HCT116 (cell line): ENCODE measurements around the gene LONRF3. TPM values are rescaled to one million over a fixed set of nuclear protein-coding genes. Genes with fewer than 3 reads are reported as not detected.

Source experiments
- ATAC-seq: fragments of 200-7000 bp; cut with Tn5 transposase; 2 replicates; pipeline ENCODE4 v1.9.1; 2020; ENCODE audit warnings: mild to moderate bottlenecking, moderate library complexity
- BruUV-seq: library from RNA; stranded (reverse); fragments of 400-500 nt; replicated peaks from 2 replicates; lab custom pipeline; 2021; lab: Mats Ljungman, UMichigan
- CTCF ChIA-PET: fragments of 300-600 bp; sonication (Branson Sonifier 250); formaldehyde crosslinking; loops from one replicate; lab custom pipeline; 2021; ENCODE audit warnings: antibody characterized with exemption; lab: Charles Lee
- POLR2A ChIA-PET: fragments of 300-600, 350-600 bp; sonication (Branson Sonifier 250); formaldehyde crosslinking; loops from one replicate; lab custom pipeline; 2021; ENCODE audit warnings: antibody characterized with exemption; lab: Charles Lee
- RAD21 ChIA-PET, 2 experiments: fragments of 300-600 bp; sonication (Branson Sonifier 250); formaldehyde crosslinking; loops; one replicate each; lab custom pipeline; 2023; ENCODE audit warnings: low total read pairs in 2 of 2; ENCODE audit not compliant: uncharacterized antibody in 2 of 2, unreplicated experiment in 2 of 2, low non-redundant PET in 1 of 2; lab: Charles Lee
- DNase-seq: peaks from one replicate; pipeline ENCODE4 v3.0.0-alpha.2; 2010; ENCODE audit warnings: low read depth, low spot score
- H2AFZ ChIP-seq: fragments of 200-600 bp; shearing (Covaris generic), sonication (generic); 2 replicates; pipeline ENCODE4 v1.6.1; 2017; ENCODE audit warnings: low read depth, mixed run types, mixed read lengths, antibody characterized with exemption, low read length; ENCODE audit not compliant: poor library complexity, severe bottlenecking
- H3K27ac ChIP-seq: 2 replicates; pipeline ENCODE4 v1.5.1; 2012; ENCODE audit warnings: low read depth, low read length
- H3K27me3 ChIP-seq: fragments of 200-600 bp; sonication (generic); 2 replicates; pipeline ENCODE4 v1.6.1; 2016; ENCODE audit warnings: mixed run types, low read length, mixed read lengths; ENCODE audit not compliant: insufficient read depth
- H3K36me3 ChIP-seq, 2 experiments: fragments of 200-500 bp in 1 of 2; fragments of 200-600 bp in 1 of 2; sonication (Bioruptor generic) in 1 of 2; sonication (generic) in 1 of 2; 2 replicates each; pipeline versions ENCODE4 v1.5.1 to v1.6.1; 2014 to 2016; ENCODE audit warnings: low read length in 2 of 2, inconsistent platforms in 1 of 2, mixed read lengths in 1 of 2, mixed run types in 1 of 2; ENCODE audit not compliant: insufficient read depth in 2 of 2, control insufficient read depth in 1 of 2
- H3K4me1 ChIP-seq, 2 experiments: fragments of 200-600 bp in 1 of 2; sonication (generic) in 1 of 2; 2 replicates each; pipeline versions ENCODE4 v1.5.1 to v1.6.1; 2012 to 2017; ENCODE audit warnings: low read length in 2 of 2, inconsistent platforms in 1 of 2, mild to moderate bottlenecking in 1 of 2, mixed read lengths in 1 of 2, mixed run types in 1 of 2, moderate library complexity in 1 of 2; ENCODE audit not compliant: insufficient read depth in 2 of 2, control insufficient read depth in 1 of 2
- H3K4me2 ChIP-seq: fragments of 200-600 bp; sonication (generic); 2 replicates; pipeline ENCODE4 v1.6.1; 2017; ENCODE audit warnings: mixed run types, low read length, mixed read lengths
- H3K4me3 ChIP-seq, 2 experiments: fragments of 200-600 bp in 1 of 2; sonication (generic) in 1 of 2; replicated peaks in 1 of 2; 2 replicates each; pipeline ENCODE4 v1.5.1; 2011 to 2016; ENCODE audit warnings: low read length in 2 of 2, control low read depth in 1 of 2, low read depth in 1 of 2, mild to moderate bottlenecking in 1 of 2, mixed read lengths in 1 of 2, mixed run types in 1 of 2
- H3K79me2 ChIP-seq: fragments of 200-600 bp; sonication (generic); 2 replicates; pipeline ENCODE4 v1.6.1; 2017; ENCODE audit warnings: mild to moderate bottlenecking, mixed run types, low read length, moderate library complexity, mixed read lengths; ENCODE audit not compliant: insufficient read depth
- H3K9ac ChIP-seq: fragments of 200-600 bp; sonication (generic); 2 replicates; pipeline ENCODE4 v1.6.1; 2016; ENCODE audit warnings: low read length, mixed read lengths
- H3K9me2 ChIP-seq: fragments of 200-600 bp; sonication (generic), shearing (Covaris generic); 2 replicates; pipeline ENCODE4 v1.6.1; 2017; ENCODE audit warnings: mixed run types, mild to moderate bottlenecking, moderate library complexity; ENCODE audit not compliant: insufficient read depth
- H3K9me3 ChIP-seq, 2 experiments: fragments of 200-500 bp in 1 of 2; fragments of 200-600 bp in 1 of 2; sonication (Bioruptor generic) in 1 of 2; sonication (generic) in 1 of 2; 2 replicates each; pipeline ENCODE4 v1.6.1; 2014 to 2017; ENCODE audit warnings: low read length in 2 of 2, mixed read lengths in 2 of 2, inconsistent platforms in 1 of 2, low read depth in 1 of 2, mild to moderate bottlenecking in 1 of 2, mixed run types in 1 of 2, moderate library complexity in 1 of 2; ENCODE audit not compliant: control insufficient read depth in 1 of 2, insufficient read depth in 1 of 2
- H4K20me1 ChIP-seq: fragments of 200-600 bp; sonication (generic), shearing (Covaris generic); 2 replicates; pipeline ENCODE4 v1.6.1; 2017; ENCODE audit warnings: mixed run types, mild to moderate bottlenecking, moderate library complexity; ENCODE audit not compliant: insufficient read depth
- CEBPB ChIP-seq: IDR thresholded peaks from 2 replicates; pipeline ENCODE4 v1.6.1; 2012; ENCODE audit warnings: low read depth
- EGR1 ChIP-seq: IDR thresholded peaks from 2 replicates; pipeline ENCODE4 v1.6.1; 2012; ENCODE audit warnings: low read depth
- ELF1 ChIP-seq: IDR thresholded peaks from 2 replicates; pipeline ENCODE4 v1.6.1; 2012; ENCODE audit warnings: low read depth, borderline replicate concordance
- SIN3A ChIP-seq: IDR thresholded peaks from 2 replicates; pipeline ENCODE4 v1.6.1; 2012; ENCODE audit warnings: low read depth
- SP1 ChIP-seq: IDR thresholded peaks from 2 replicates; pipeline ENCODE4 v1.6.1; 2012; ENCODE audit warnings: low read depth
- SRF ChIP-seq: IDR thresholded peaks from 2 replicates; pipeline ENCODE4 v1.6.1; 2012; ENCODE audit warnings: low read depth
- YY1 ChIP-seq: IDR thresholded peaks from 2 replicates; pipeline ENCODE4 v1.6.1; 2011; ENCODE audit warnings: low read length, low read depth, moderate library complexity, mild to moderate bottlenecking; ENCODE audit not compliant: insufficient replicate concordance; ENCODE audit errors: extremely low read depth
- ZNF274 ChIP-seq: fragments of 200-500 bp; sonication (Bioruptor generic); IDR thresholded peaks from 2 replicates; pipeline ENCODE4 v1.6.1; 2014; ENCODE audit warnings: mild to moderate bottlenecking, low read depth, low read length, inconsistent platforms
- intact Hi-C: fragments of 100-400 bp; cut with micrococcal nuclease; formaldehyde crosslinking; loops from 2 replicates; pipeline ENCODE4 v1.10.0; 2022
- total RNA-seq: library from RNA; stranded (reverse); gene quantifications from one replicate; pipeline ENCODE4 v1.2.1, GENCODE V29; 2021; ENCODE audit not compliant: unreplicated experiment
- TF ChIP-seq, protein P1 (sequence below): IDR thresholded peaks from 2 replicates; pipeline ENCODE4 v1.6.1; 2012; ENCODE audit warnings: low read depth

LONRF3 gene
- total RNA-seq, 1 experiment from 2014 or later, result 3.1 TPM

DNA sequence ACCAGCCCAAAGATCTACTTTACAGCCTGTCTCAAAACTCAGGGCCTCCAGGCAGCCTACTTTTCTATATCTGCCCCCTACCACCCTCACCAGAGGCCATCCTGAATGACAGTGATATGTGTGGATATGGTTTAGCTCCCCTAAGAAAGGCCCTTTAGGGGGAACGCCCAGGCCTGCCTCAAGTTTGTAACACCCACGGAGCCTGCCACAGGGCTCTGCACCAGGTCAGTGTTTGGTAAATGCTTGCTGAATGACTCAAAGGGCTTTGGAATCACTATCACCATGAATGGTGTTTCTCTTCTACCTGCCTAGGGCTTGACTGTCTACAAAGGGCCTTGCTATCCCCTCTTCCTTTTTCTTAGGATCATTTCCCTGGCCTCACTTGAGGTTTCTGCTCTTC, 11.3 kb upstream of the LONRF3 start:
- ATAC-seq, result no peak
- TF ChIP-seq SP1 (no peak), SRF (no peak), ELF1 (no peak), EGR1 (no peak), ZNF274 (no peak), CEBPB (no peak), SIN3A (no peak), YY1 (no peak)
- TF ChIP-seq, protein P1, sequence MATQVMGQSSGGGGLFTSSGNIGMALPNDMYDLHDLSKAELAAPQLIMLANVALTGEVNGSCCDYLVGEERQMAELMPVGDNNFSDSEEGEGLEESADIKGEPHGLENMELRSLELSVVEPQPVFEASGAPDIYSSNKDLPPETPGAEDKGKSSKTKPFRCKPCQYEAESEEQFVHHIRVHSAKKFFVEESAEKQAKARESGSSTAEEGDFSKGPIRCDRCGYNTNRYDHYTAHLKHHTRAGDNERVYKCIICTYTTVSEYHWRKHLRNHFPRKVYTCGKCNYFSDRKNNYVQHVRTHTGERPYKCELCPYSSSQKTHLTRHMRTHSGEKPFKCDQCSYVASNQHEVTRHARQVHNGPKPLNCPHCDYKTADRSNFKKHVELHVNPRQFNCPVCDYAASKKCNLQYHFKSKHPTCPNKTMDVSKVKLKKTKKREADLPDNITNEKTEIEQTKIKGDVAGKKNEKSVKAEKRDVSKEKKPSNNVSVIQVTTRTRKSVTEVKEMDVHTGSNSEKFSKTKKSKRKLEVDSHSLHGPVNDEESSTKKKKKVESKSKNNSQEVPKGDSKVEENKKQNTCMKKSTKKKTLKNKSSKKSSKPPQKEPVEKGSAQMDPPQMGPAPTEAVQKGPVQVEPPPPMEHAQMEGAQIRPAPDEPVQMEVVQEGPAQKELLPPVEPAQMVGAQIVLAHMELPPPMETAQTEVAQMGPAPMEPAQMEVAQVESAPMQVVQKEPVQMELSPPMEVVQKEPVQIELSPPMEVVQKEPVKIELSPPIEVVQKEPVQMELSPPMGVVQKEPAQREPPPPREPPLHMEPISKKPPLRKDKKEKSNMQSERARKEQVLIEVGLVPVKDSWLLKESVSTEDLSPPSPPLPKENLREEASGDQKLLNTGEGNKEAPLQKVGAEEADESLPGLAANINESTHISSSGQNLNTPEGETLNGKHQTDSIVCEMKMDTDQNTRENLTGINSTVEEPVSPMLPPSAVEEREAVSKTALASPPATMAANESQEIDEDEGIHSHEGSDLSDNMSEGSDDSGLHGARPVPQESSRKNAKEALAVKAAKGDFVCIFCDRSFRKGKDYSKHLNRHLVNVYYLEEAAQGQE, result no peak
- TF ChIP-seq, all 23 proteins: peak for 0
- Histone ChIP-seq H3K27ac (no peak overlapping the region), H3K4me1 (peaks cover 0 to 12% of the 10 kb centered on the region in 2 experiments; a peak in 1 of 4 replicates), H4K20me1 (no peaks in the 10 kb centered on the region), H3K9ac (no peak overlapping the region), H2AFZ (no peak overlapping the region), H3K27me3 (no peaks in the 10 kb centered on the region), H3K9me3 (no peaks in the 10 kb centered on the region), H3K36me3 (no peaks in the 10 kb centered on the region), H3K9me2 (no peaks in the 10 kb centered on the region), H3K4me2 (no peak overlapping the region), H3K4me3 (no peak overlapping the region), H3K79me2 (no peaks in the 10 kb centered on the region)
- BruUV-seq, result no TSS peak
- ChIA-PET POLR2A (no interaction called here), CTCF (no interaction called here), RAD21 (no interaction called here)
- DNase-seq, result no peak
- intact Hi-C loops, result no loop called here
